Ishikawa (cell line): Measurements from ENCODE around the gene PLPPR3.

Experiments
- CEBPB ChIP-seq: IDR thresholded peaks from 2 replicates; pipeline ENCODE4 v1.6.1; 2012
- EP300 ChIP-seq: IDR thresholded peaks from 2 replicates; pipeline ENCODE4 v1.6.1; 2012; ENCODE audit warnings: borderline replicate concordance
- MAX ChIP-seq: IDR thresholded peaks from 2 replicates; pipeline ENCODE4 v1.6.1; 2012
- NFIC ChIP-seq: IDR thresholded peaks from 2 replicates; pipeline ENCODE4 v1.6.1; 2012
- RAD21 ChIP-seq: IDR thresholded peaks from 2 replicates; pipeline ENCODE4 v1.6.1; 2012; ENCODE audit warnings: low read depth
- REST ChIP-seq: IDR thresholded peaks from 2 replicates; pipeline ENCODE4 v1.6.1; 2012; ENCODE audit warnings: low read depth, mild to moderate bottlenecking
- TCF12 ChIP-seq: IDR thresholded peaks from 2 replicates; pipeline ENCODE4 v1.6.1; 2012; ENCODE audit warnings: low read depth
- TEAD4 ChIP-seq: IDR thresholded peaks from 2 replicates; pipeline ENCODE4 v1.6.1; 2012
- YY1 ChIP-seq: IDR thresholded peaks from 2 replicates; pipeline ENCODE4 v1.6.1; 2012; ENCODE audit warnings: low read depth
- ZBTB7A ChIP-seq: IDR thresholded peaks from 2 replicates; pipeline ENCODE4 v1.6.1; 2012; ENCODE audit warnings: low read depth

- TF ChIP-seq EP300, result no peak
- no peak for TF ChIP-seq YY1
- TF ChIP-seq RAD21, result no peak
- TF ChIP-seq ZBTB7A, result no peak
- no peak for TF ChIP-seq REST
- no peak for TF ChIP-seq CEBPB
- no peak for TF ChIP-seq MAX
- TF ChIP-seq NFIC, result no peak
- TF ChIP-seq TCF12, result no peak
- no peak for TF ChIP-seq TEAD4
Measured at GRCh38 chr19:855566-856120, 33.9 kb upstream of the PLPPR3 start.
